BLaER1 (cell line): Measurements from ENCODE around the gene CARD10.

Experiments
- H3K27ac ChIP-seq: shearing (Covaris generic); formaldehyde crosslinking; 2 replicates; pipeline ENCODE4 v1.8.1; 2022
- H3K27me3 ChIP-seq: shearing (Covaris generic); formaldehyde crosslinking; 2 replicates; pipeline ENCODE4 v1.8.1; 2022
- H3K36me3 ChIP-seq: shearing (Covaris generic); formaldehyde crosslinking; 2 replicates; pipeline ENCODE4 v1.8.1; 2022
- H3K4me1 ChIP-seq: shearing (Covaris generic); formaldehyde crosslinking; 2 replicates; pipeline ENCODE4 v1.8.1; 2022
- H3K4me2 ChIP-seq: shearing (Covaris generic); formaldehyde crosslinking; 2 replicates; pipeline ENCODE4 v1.8.1; 2022
- H3K4me3 ChIP-seq: shearing (Covaris generic); formaldehyde crosslinking; 2 replicates; pipeline ENCODE4 v1.8.1; 2022
- H3K9ac ChIP-seq: shearing (Covaris generic); formaldehyde crosslinking; 2 replicates; pipeline ENCODE4 v1.8.1; 2022
- H3K9me3 ChIP-seq: shearing (Covaris generic); formaldehyde crosslinking; 2 replicates; pipeline ENCODE4 v1.8.1; 2022
- H4K20me1 ChIP-seq: shearing (Covaris generic); formaldehyde crosslinking; 2 replicates; pipeline ENCODE4 v1.8.1; 2022
- Cebpa-rat ChIP-seq: shearing (Covaris generic); IDR thresholded peaks from 2 replicates; pipeline ENCODE4 v1.8.1; 2022

Gene CARD10

DNA sequence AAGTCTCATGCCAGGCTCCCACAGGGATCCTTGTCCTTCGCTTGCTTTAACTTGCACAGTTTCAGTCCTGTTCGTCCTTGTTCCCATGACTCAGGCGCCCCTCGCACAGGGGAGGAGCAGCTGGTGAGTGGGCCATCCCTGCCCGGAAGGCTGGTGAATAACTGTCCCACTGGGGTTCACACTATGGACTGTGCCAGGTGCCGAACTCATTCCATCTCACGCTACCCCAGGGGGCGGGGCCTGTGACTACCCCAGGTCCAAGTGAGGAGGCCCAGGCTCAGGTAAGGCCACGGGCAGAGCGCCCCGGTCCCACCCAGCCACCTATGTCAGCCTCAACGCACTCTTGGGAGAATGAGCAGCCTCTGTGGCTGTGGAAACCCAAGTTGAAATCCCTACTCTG is 7.2 kb upstream of the CARD10 start:
- H3K4me3 ChIP-seq = no peak overlapping the region
- H3K27me3 ChIP-seq = peaks cover 27% of the 10 kb centered on the region
- TF ChIP-seq Cebpa-rat = no peak
- 0 out of 2 replicates have a peak, but pooled peaks cover 4% of the 10 kb centered on the region for H4K20me1 ChIP-seq
- H3K4me1 ChIP-seq = peaks cover 12% of the 10 kb centered on the region
- no peak overlapping the region for H3K9ac ChIP-seq
- H3K4me2 ChIP-seq = peak overlapping the region; percentile 32; the same call in 1 of the 2 replicates
- H3K27ac ChIP-seq = no peak overlapping the region
- H3K36me3 ChIP-seq = no peaks in the 10 kb centered on the region
- H3K9me3 ChIP-seq = no peaks in the 10 kb centered on the region

DNA sequence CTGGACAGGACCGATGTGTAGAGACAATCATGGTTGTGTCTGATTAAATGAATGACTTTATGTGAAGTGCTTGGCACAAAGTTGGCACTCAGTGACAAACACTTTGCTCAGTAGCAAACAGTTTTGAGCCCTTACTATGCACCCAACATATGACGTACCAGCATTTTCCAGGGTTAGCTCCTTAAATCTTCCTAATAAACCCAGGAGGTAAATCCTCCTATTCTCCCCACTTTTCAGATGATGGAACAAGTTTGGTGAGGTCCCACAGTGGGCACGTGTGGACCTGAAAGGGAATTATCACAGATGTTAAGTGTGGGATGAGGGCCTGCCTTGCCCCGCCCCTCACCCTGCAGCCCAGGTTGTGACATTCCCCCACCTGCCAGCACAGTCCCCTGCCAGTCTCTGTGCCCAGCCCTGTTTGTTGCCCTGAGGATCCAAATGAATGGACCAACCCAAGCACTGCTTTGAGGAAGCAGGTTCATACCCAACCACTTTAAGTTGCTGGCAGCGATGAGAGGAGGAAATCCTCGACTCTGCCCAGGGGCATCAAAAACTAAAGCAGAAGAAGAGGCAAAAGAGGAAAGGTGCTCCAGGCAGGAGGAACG is 6.6 kb upstream of the CARD10 start:
- Histone ChIP-seq H3K27ac (no peak overlapping the region), H3K36me3 (no peaks in the 10 kb centered on the region), H3K4me1 (peaks cover 12% of the 10 kb centered on the region), H3K9ac (no peak overlapping the region), H4K20me1 (0 out of 2 replicates have a peak, but pooled peaks cover 7% of the 10 kb centered on the region), H3K9me3 (no peaks in the 10 kb centered on the region), H3K27me3 (peaks cover 33% of the 10 kb centered on the region), H3K4me3 (no peak overlapping the region), H3K4me2 (peak overlapping the region; percentile 32; the same call in 1 of the 2 replicates)
- no peak for TF ChIP-seq Cebpa-rat

GRCh38 chr22:37525073-37525745 is 6.0 kb upstream of the CARD10 start:
- Histone ChIP-seq H3K27me3 (peaks cover 39% of the 10 kb centered on the region), H3K9me3 (no peaks in the 10 kb centered on the region), H4K20me1 (peaks cover 9% of the 10 kb centered on the region; the same call in 1 of the 2 replicates), H3K27ac (no peak overlapping the region), H3K36me3 (no peaks in the 10 kb centered on the region), H3K4me1 (peaks cover 12% of the 10 kb centered on the region), H3K9ac (no peak overlapping the region), H3K4me3 (no peak overlapping the region), H3K4me2 (no peak overlapping the region)
- no peak for TF ChIP-seq Cebpa-rat

- H3K9ac ChIP-seq = no peak overlapping the region
- no peak overlapping the region for H3K27ac ChIP-seq
- H4K20me1 ChIP-seq = peaks cover 26% of the 10 kb centered on the region
- H3K4me1 ChIP-seq = peaks cover 19% of the 10 kb centered on the region
- no peak overlapping the region for H3K4me2 ChIP-seq
- no peak for TF ChIP-seq Cebpa-rat
- H3K4me3 ChIP-seq = no peak overlapping the region
- H3K36me3 ChIP-seq = no peaks in the 10 kb centered on the region
- peaks cover 66% of the 10 kb centered on the region for H3K27me3 ChIP-seq
- H3K9me3 ChIP-seq = no peaks in the 10 kb centered on the region
Measured at GRCh38 chr22:37522482-37522881, 3.3 kb upstream of the CARD10 start.

DNA sequence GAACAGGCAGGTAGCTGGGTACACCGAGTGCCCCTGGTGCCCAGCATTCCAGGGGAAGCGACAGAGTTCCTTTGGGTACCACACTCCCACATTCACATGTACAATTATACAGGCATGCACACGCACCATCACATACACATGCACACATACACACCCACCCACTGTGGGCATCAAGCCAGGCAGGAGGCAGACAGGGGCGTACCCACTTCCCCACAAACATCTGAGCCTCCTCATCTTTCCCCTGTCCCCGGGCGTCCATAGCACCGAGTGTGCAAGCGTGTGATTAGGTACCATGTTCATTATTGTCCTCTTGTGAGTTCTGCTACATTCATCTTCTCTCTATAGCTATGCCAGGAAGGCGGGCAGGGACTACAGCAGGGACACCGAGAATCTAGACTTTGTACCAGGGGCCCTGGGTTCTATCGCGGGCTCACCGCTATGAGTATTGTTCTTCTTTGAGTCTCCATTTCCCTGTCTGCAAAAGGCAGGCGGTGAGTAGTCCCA is 2.1 kb upstream of the CARD10 start:
- Histone ChIP-seq H3K9ac (no peak overlapping the region), H3K4me2 (no peak overlapping the region), H3K9me3 (no peaks in the 10 kb centered on the region), H3K4me3 (no peak overlapping the region), H3K36me3 (no peaks in the 10 kb centered on the region), H4K20me1 (peaks cover 26% of the 10 kb centered on the region), H3K27me3 (peaks cover 78% of the 10 kb centered on the region), H3K4me1 (peaks cover 18% of the 10 kb centered on the region), H3K27ac (no peak overlapping the region)
- TF ChIP-seq Cebpa-rat = no peak

GRCh38 chr22:37520776-37521191 is 1.6 kb upstream of the CARD10 start:
- H3K36me3 ChIP-seq = no peaks in the 10 kb centered on the region
- H3K27me3 ChIP-seq = peaks cover 78% of the 10 kb centered on the region
- peaks cover 14% of the 10 kb centered on the region for H3K4me1 ChIP-seq
- no peak overlapping the region for H3K4me3 ChIP-seq
- H4K20me1 ChIP-seq = peaks cover 31% of the 10 kb centered on the region
- no peak overlapping the region for H3K27ac ChIP-seq
- no peaks in the 10 kb centered on the region for H3K9me3 ChIP-seq
- no peak overlapping the region for H3K4me2 ChIP-seq
- H3K9ac ChIP-seq = no peak overlapping the region
- no peak for TF ChIP-seq Cebpa-rat

GRCh38 chr22:37518509-37519267 is 527 bp downstream of the CARD10 start:
- TF ChIP-seq Cebpa-rat = no peak
- Histone ChIP-seq H3K36me3 (no peaks in the 10 kb centered on the region), H3K4me1 (peaks cover 14% of the 10 kb centered on the region), H3K27ac (no peak overlapping the region), H3K9me3 (no peaks in the 10 kb centered on the region), H4K20me1 (peaks cover 34% of the 10 kb centered on the region), H3K4me2 (peak overlapping the region; percentile 86), H3K27me3 (peaks cover 96% of the 10 kb centered on the region), H3K9ac (0 out of 2 replicates have a peak overlapping the region, but pooled peaks have one; percentile 19), H3K4me3 (peak overlapping the region; percentile 66)

GRCh38 chr22:37517826-37518450 is 1.3 kb downstream of the CARD10 start:
- Histone ChIP-seq H3K4me2 (no peak overlapping the region), H3K9ac (no peak overlapping the region), H3K36me3 (no peaks in the 10 kb centered on the region), H3K27me3 (peaks cover 98% of the 10 kb centered on the region), H3K9me3 (no peaks in the 10 kb centered on the region), H4K20me1 (peaks cover 34% of the 10 kb centered on the region), H3K4me3 (no peak overlapping the region), H3K4me1 (peaks cover 18% of the 10 kb centered on the region), H3K27ac (no peak overlapping the region)
- TF ChIP-seq Cebpa-rat = no peak

DNA sequence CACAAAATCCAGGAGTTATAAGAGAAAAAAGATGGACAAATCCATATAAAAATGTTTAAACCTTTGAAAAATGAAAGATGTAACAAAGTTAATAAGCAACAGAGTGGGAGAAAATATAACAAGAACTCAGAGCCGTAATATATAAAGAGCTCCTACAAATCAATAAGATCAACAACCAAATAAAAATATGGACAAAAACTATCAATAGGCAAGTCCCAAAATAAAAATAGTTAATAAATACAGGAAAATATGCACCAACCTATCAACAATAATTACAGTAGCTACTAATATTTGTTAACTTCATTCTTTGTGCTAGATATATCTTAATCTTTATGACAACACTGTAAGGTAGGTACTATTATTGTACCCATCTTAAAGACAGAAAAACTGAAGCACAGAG is 2.8 kb downstream of the CARD10 start:
- no peak overlapping the region for H3K27ac ChIP-seq
- peaks cover 30% of the 10 kb centered on the region for H4K20me1 ChIP-seq
- no peak for TF ChIP-seq Cebpa-rat
- no peak overlapping the region for H3K9ac ChIP-seq
- H3K9me3 ChIP-seq = no peaks in the 10 kb centered on the region
- no peak overlapping the region for H3K4me3 ChIP-seq
- peaks cover 33% of the 10 kb centered on the region for H3K4me1 ChIP-seq
- H3K4me2 ChIP-seq = no peak overlapping the region
- peaks cover 89% of the 10 kb centered on the region for H3K27me3 ChIP-seq
- H3K36me3 ChIP-seq = no peaks in the 10 kb centered on the region
